ENCODE results near the gene MALT1.

Gene MALT1

DNA sequence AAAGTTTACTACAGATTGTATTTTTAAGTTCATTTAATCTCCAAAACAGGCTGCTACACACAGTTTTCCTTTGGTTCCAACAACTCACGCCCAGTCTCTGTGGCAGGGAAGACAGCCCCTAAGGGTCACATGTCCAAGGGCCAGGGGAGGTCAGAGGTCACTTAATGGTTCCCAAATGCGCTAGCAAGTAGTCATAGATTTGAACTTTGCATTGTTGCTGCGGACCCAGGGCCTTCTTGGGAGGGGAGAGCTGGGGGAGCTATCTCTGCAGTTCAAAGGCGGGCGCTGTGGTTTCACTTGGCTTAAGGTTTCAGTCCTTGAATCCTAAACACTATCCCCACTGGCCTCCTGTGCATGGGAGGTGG lies 118.6 kb downstream of the MALT1 start:
- H3K4me3 ChIP-seq (ENCODE audit: low read depth, low read length), result no peak overlapping the region
- TF ChIP-seq, protein P1, sequence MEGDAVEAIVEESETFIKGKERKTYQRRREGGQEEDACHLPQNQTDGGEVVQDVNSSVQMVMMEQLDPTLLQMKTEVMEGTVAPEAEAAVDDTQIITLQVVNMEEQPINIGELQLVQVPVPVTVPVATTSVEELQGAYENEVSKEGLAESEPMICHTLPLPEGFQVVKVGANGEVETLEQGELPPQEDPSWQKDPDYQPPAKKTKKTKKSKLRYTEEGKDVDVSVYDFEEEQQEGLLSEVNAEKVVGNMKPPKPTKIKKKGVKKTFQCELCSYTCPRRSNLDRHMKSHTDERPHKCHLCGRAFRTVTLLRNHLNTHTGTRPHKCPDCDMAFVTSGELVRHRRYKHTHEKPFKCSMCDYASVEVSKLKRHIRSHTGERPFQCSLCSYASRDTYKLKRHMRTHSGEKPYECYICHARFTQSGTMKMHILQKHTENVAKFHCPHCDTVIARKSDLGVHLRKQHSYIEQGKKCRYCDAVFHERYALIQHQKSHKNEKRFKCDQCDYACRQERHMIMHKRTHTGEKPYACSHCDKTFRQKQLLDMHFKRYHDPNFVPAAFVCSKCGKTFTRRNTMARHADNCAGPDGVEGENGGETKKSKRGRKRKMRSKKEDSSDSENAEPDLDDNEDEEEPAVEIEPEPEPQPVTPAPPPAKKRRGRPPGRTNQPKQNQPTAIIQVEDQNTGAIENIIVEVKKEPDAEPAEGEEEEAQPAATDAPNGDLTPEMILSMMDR (IDR thresholded peaks at IDR 0.05; ENCODE audit: borderline replicate concordance, insufficient read depth, low read depth, low read length), result no peak

DNA sequence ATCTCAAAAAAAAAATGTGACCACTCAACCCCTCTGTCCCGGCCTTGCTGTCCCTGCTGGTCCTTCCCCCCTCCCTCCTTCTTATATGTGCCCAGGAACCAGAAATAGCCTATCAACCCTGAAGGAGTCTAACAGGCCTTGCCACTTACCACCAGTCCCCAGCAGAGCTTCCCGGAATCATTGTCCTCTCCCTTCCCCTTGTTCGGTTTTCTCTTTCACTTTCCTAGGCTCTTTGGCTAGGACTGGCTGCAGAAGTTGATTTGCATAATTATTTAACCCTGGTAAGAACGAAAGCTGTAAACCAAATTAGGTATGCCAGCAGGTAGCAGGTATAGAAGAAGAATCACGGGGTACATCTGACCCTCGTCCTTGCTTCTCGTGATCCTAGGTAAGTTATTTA lies 120.8 kb downstream of the MALT1 start:
- H3K4me3 ChIP-seq (ENCODE audit: low read depth, low read length), result no peak overlapping the region
- TF ChIP-seq, protein P1 (IDR thresholded peaks at IDR 0.05; ENCODE audit: borderline replicate concordance, insufficient read depth, low read depth, low read length), result no peak

DNA sequence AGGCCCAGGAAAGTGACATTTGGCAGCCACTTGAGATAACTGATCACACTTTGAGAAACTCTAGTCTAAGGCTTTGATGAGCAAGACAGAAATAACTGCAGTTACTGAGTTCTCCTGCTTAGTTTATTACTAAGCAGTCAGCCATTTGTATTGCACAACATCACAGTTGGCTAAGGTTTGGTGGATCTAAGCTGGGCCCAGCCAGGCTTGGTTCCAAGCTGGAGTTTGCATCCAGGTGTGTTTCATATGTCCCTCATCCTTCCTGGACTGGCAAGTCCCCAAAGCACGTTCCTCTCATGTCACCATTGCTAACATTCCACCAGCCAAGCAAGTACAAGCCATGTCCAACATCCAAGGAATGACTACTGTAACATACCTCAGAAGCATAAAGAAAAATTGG lies 122.1 kb downstream of the MALT1 start:
- TF ChIP-seq, protein P1 (IDR thresholded peaks at IDR 0.05; ENCODE audit: borderline replicate concordance, insufficient read depth, low read depth, low read length), result no peak
- no peak overlapping the region for H3K4me3 ChIP-seq (ENCODE audit: low read depth, low read length)

DNA sequence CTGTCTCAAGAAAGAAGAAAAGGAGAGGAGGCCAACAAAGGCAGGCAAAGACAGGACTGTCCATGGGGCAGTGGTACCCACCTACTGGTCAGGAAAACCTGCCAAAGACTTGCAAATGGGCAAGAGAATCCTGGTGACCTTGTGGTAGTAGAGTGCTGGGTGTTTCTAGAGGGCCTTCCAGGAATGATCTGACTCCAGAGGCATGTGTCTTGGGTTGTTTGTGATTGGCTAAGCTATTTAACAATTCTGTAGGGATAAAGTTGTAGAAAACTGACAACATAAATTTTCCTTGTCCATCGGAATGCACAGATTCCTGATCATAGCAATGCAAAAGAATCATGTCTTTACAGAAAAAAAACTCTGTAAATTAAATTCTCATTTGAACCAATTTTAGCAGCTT lies 125.0 kb downstream of the MALT1 start:
- TF ChIP-seq, protein P1 (IDR thresholded peaks at IDR 0.05; ENCODE audit: borderline replicate concordance, insufficient read depth, low read depth, low read length), result no peak
- no peak overlapping the region for H3K4me3 ChIP-seq (ENCODE audit: low read depth, low read length)

DNA sequence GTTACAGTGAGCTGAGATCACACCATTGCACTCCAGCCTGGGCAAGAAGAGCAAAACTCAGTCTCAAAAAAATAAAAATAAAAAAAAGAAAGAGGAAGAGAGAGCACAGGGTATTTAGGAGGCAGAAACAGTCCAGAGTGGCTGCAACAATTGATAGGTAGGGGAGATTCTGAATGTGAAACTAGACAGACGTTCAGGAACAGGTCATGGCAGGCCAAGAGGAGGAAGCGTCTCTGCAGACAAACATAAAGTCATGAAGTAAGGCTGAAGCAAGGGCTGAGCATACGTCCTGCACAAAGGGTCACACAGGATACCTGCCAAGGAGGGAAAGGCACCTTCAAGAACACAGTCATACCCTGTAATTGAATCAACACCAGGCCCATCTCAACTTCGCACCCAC lies 129.3 kb downstream of the MALT1 start:
- TF ChIP-seq, protein P1 (IDR thresholded peaks at IDR 0.05; ENCODE audit: borderline replicate concordance, insufficient read depth, low read depth, low read length), result no peak
- H3K4me3 ChIP-seq (ENCODE audit: low read depth, low read length), result no peak overlapping the region

DNA sequence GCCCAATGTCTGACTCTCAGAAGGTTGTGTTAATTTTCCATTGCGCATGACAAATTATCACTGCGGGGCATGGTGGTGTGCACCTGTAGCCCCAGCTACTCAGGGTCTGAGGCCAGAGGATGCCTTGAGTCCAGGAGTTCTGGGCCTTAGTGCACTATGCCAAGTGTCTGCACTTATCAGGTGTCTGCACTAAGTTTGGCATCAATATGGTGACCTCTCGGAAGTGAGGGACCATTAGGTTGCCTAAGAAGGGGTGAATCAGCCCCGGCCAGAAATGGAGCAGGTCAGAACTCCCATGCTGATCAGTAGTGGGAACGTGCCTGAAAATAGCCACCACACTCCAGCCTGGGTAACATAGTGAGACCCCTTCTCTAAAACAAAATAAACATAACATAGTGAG lies 131.7 kb downstream of the MALT1 start:
- H3K4me3 ChIP-seq (ENCODE audit: low read depth, low read length), result no peak overlapping the region
- TF ChIP-seq, protein P1 (IDR thresholded peaks at IDR 0.05; ENCODE audit: borderline replicate concordance, insufficient read depth, low read depth, low read length), result no peak

DNA sequence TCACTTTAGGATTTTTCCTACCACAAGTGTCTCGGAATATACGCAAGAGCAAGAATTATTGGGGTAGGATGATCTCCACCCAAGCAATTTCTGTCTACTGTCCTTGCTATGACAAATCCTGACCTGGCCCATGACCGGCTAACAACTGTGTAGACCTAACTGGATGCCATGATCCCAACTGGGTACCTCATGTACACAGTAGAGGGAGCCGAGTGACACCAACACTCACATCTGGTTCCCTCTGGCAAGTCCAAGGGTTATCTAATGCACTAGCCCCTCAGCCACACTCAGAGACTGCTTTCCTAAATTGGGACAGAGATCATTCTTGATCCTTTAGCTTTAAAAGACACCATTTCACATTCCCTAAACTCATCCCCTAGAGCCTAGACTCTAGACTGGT lies 132.7 kb downstream of the MALT1 start:
- TF ChIP-seq, protein P1 (IDR thresholded peaks at IDR 0.05; ENCODE audit: borderline replicate concordance, insufficient read depth, low read depth, low read length), result no peak
- no peak overlapping the region for H3K4me3 ChIP-seq (ENCODE audit: low read depth, low read length)
